Lower lobe of right lung (tissue), 2 donors: Measurements from ENCODE around the gene GUCY2C. TPM values are rescaled to one million over a fixed set of nuclear protein-coding genes. Genes with fewer than 3 reads are reported as not detected.

Experiments
- ATAC-seq, 2 donors: fragments of 200-7000 bp; cut with Tn5 transposase; one replicate each; pipeline ENCODE4 v1.9.1; 2020 to 2022; ENCODE audit warnings: mild to moderate bottlenecking in 2 of 2, moderate library complexity in 2 of 2
- DNase-seq: peaks from one replicate; pipeline ENCODE4 v3.0.0-alpha.2; 2020
- H3K27ac ChIP-seq: fragments of 200-600 bp; one replicate; pipeline ENCODE4 v1.8.0; 2022
- H3K27me3 ChIP-seq: fragments of 200-600 bp; one replicate; pipeline ENCODE4 v1.8.0; 2022; ENCODE audit warnings: low read depth
- H3K36me3 ChIP-seq: fragments of 200-600 bp; one replicate; pipeline ENCODE4 v1.8.0; 2022; ENCODE audit warnings: mild to moderate bottlenecking
- H3K4me1 ChIP-seq: fragments of 200-600 bp; one replicate; pipeline ENCODE4 v1.8.0; 2022
- H3K4me3 ChIP-seq: fragments of 200-600 bp; one replicate; pipeline ENCODE4 v1.8.0; 2022; ENCODE audit warnings: mild to moderate bottlenecking
- H3K9me3 ChIP-seq: fragments of 200-600 bp; one replicate; pipeline ENCODE4 v1.8.0; 2022
- intact Hi-C: fragments of 100-400 bp; cut with DNase I; formaldehyde crosslinking; loops from one replicate; pipeline ENCODE4 v1.11.0; 2022
- total RNA-seq: library from RNA; stranded (reverse); fragmentation: NEBNext Ultra II Directional; extraction: Animal tissue kit (Norgen Biotek cat#: 25700); gene quantifications from one replicate; pipeline ENCODE4 v1.2.1, GENCODE V29; 2021
- TF ChIP-seq, protein P1 (sequence below): fragments of 200-600 bp; IDR thresholded peaks from one replicate; pipeline ENCODE4 v1.8.0; 2022; ENCODE audit warnings: antibody characterized with exemption, mild to moderate bottlenecking
- donor health status: DM: no; HTN: yes; CAD: no; lungs with severe emphysema.

GUCY2C gene
- total RNA-seq, 1 donor from 2014 or later: not detected

DNA sequence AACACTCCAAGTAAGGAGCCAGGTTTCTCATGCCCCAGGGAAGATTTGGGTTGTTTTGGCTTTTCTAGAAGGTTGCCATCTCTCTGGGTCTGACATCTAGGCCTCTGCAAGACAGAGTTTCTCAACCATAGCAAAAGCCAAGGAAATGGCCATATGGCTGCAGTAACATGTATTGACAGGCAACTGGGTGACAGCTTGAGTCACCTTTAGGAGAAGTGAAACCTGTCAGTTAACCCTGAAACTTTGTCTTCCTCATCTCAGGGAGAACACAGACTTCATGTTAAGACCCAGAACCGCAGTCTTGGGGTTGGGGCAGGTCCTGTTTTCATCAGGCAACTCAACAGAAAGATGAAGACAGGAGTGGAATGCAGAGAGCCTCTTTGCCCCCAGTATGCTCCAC lies 82.7 kb downstream of the GUCY2C start:
- ATAC-seq (peak; percentile 65 to 69), DNase-seq (no peak)
- intact Hi-C loops: no loop called here
- H3K36me3 ChIP-seq: no peaks in the 10 kb centered on the region
- H3K27ac ChIP-seq: no peak overlapping the region
- H3K27me3 ChIP-seq: no peaks in the 10 kb centered on the region
- H3K4me1 ChIP-seq: peaks cover 15% of the 10 kb centered on the region
- no peak overlapping the region for H3K4me3 ChIP-seq
- peaks cover 9% of the 10 kb centered on the region for H3K9me3 ChIP-seq
- TF ChIP-seq, protein P1, sequence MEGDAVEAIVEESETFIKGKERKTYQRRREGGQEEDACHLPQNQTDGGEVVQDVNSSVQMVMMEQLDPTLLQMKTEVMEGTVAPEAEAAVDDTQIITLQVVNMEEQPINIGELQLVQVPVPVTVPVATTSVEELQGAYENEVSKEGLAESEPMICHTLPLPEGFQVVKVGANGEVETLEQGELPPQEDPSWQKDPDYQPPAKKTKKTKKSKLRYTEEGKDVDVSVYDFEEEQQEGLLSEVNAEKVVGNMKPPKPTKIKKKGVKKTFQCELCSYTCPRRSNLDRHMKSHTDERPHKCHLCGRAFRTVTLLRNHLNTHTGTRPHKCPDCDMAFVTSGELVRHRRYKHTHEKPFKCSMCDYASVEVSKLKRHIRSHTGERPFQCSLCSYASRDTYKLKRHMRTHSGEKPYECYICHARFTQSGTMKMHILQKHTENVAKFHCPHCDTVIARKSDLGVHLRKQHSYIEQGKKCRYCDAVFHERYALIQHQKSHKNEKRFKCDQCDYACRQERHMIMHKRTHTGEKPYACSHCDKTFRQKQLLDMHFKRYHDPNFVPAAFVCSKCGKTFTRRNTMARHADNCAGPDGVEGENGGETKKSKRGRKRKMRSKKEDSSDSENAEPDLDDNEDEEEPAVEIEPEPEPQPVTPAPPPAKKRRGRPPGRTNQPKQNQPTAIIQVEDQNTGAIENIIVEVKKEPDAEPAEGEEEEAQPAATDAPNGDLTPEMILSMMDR: no peak

DNA sequence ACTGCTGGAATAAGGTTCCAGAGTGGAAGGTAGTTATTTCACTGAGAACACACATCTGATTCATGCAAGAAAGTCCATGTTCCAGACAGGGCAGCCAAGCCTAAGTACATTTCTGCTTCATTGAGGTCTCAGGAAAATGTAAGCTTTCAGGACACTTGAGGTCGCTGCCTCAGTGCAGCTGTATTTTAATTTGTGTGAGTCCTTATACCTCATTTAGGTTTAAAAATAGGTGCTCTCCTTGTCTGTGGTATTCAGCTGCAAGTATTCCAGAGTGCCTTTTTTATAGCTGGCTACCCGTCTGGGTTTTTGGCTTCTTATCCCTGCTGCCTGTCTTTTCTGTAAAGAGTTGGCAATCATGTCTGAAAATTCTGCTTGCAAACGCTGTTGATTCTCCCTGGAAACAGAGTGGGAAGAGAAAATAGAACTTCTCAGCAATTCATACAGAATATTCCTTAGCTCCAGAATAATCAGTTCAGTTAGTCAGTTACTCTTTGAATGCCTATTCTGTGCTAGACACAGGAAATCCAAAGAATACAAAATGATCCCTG lies 83.4 kb downstream of the GUCY2C start:
- Histone ChIP-seq H3K4me3 (no peak overlapping the region), H3K27me3 (no peaks in the 10 kb centered on the region), H3K27ac (no peak overlapping the region), H3K4me1 (peaks cover 15% of the 10 kb centered on the region), H3K9me3 (peaks cover 13% of the 10 kb centered on the region), H3K36me3 (no peaks in the 10 kb centered on the region)
- TF ChIP-seq, protein P1: no peak
- no peak for ATAC-seq
- intact Hi-C loops: no loop called here
- no peak for DNase-seq

DNA sequence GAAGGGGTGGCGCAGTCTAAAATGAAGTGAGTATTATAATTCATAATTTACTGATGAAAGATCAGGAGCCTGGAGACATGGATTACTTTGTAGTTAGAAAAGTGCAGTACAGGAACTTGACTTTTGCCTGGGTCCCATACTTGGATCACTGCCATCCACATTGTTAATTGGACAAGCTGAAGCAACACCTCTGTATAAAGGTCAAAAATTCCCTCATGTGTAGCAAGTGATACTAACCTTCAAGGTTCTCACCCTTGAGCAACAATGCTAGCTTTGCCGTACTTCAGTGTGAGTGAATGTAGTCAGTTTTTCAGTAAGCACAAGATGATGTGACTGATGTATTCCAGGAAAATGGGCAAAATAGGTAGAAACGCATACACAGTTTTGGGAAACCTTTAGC lies 84.1 kb downstream of the GUCY2C start:
- TF ChIP-seq, protein P1: no peak
- intact Hi-C loops: no loop called here
- ATAC-seq (no peak), DNase-seq (no peak)
- H3K27ac ChIP-seq: no peak overlapping the region
- peaks cover 19% of the 10 kb centered on the region for H3K9me3 ChIP-seq
- H3K27me3 ChIP-seq: no peaks in the 10 kb centered on the region
- H3K4me1 ChIP-seq: peaks cover 15% of the 10 kb centered on the region
- H3K36me3 ChIP-seq: no peaks in the 10 kb centered on the region
- no peak overlapping the region for H3K4me3 ChIP-seq

- no peak overlapping the region for H3K27ac ChIP-seq
- H3K9me3 ChIP-seq: peaks cover 23% of the 10 kb centered on the region
- ATAC-seq (no peak), DNase-seq (no peak)
- intact Hi-C loops: no loop called here
- no peaks in the 10 kb centered on the region for H3K27me3 ChIP-seq
- TF ChIP-seq, protein P1: no peak
- H3K4me3 ChIP-seq: no peak overlapping the region
- no peaks in the 10 kb centered on the region for H3K36me3 ChIP-seq
- peaks cover 15% of the 10 kb centered on the region for H3K4me1 ChIP-seq
Observed at GRCh38 chr12:14611640-14612203, 84.7 kb downstream of the GUCY2C start.

DNA sequence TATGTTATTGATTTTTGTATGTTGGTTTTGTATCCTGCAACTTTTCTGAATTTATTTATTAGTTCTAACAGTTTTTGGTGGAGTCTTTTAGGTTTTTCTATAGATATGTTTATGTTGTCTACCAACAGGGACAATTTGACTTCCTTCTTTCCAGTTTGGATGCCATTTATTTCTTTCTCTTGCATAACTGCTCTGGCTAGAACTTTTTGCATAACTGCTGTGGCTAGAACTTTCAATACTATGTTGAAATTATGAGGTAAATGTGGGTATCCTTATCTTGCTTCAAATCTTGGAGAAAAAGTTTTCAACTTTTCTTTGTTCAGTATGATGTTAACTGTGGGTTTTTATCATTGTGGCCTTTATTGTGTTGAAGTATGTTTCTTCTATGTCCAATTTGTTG lies 88.8 kb downstream of the GUCY2C start:
- no peak overlapping the region for H3K4me3 ChIP-seq
- no peaks in the 10 kb centered on the region for H3K4me1 ChIP-seq
- intact Hi-C loops: no loop called here
- TF ChIP-seq, protein P1: no peak
- peaks cover 34% of the 10 kb centered on the region for H3K9me3 ChIP-seq
- ATAC-seq: no peak
- H3K36me3 ChIP-seq: no peaks in the 10 kb centered on the region
- H3K27ac ChIP-seq: no peak overlapping the region
- no peaks in the 10 kb centered on the region for H3K27me3 ChIP-seq
- DNase-seq: no peak
